GM10266 (cell line): ENCODE data around the gene STX12.
"Not testable (repeated sequence)": the region's sequence is repeated elsewhere in the genome, so short reads cannot be mapped to it uniquely, and the experiment has no call there.

Experiments used
- DNase-seq: peaks from one replicate; pipeline ENCODE4 v3.0.0; 2012; ENCODE audit errors: extremely low spot score
- CTCF ChIP-seq: IDR thresholded peaks from 2 replicates; pipeline ENCODE4 v1.5.1; 2012; ENCODE audit warnings: mild to moderate bottlenecking, low read depth; ENCODE audit not compliant: control insufficient read depth, insufficient read depth; ENCODE audit errors: missing control alignments

STX12 gene

GRCh38 chr1:27833470-27833869 is 60.5 kb downstream of the STX12 start:
- TF ChIP-seq CTCF, result no peak
- DNase-seq, result no peak

GRCh38 chr1:27835046-27835445 is 62.0 kb downstream of the STX12 start:
- TF ChIP-seq CTCF, result no peak
- DNase-seq, result no peak

- no peak for DNase-seq
- no peak for TF ChIP-seq CTCF
These were observed 62.5 kb downstream of the STX12 start for GRCh38 chr1:27835501-27835900.

- TF ChIP-seq CTCF, result no peak
- DNase-seq, result no peak
These were observed 76.9 kb downstream of the STX12 start for GRCh38 chr1:27849951-27850350.

GRCh38 chr1:27855085-27855484 is 82.1 kb downstream of the STX12 start:
- DNase-seq, result no peak
- no peak for TF ChIP-seq CTCF

- no peak for DNase-seq
- TF ChIP-seq CTCF, result no peak
These were observed 83.7 kb downstream of the STX12 start for GRCh38 chr1:27856561-27857343.

GRCh38 chr1:27857552-27857951 is 84.5 kb downstream of the STX12 start:
- DNase-seq, result not testable (repeated sequence)
